CD4-positive, alpha-beta T cell treated with Interleukin-6 for 4 hours (primary cell): ENCODE results near the gene FRMD4A.
"Not testable (repeated sequence)": the region's sequence is repeated elsewhere in the genome, so short reads cannot be mapped to it uniquely, and the experiment has no call there.

Source experiments
- DNase-seq: peaks from one replicate; pipeline ENCODE4 v3.0.0-alpha.2; 2020; ENCODE audit warnings: mixed read lengths

FRMD4A gene

DNA sequence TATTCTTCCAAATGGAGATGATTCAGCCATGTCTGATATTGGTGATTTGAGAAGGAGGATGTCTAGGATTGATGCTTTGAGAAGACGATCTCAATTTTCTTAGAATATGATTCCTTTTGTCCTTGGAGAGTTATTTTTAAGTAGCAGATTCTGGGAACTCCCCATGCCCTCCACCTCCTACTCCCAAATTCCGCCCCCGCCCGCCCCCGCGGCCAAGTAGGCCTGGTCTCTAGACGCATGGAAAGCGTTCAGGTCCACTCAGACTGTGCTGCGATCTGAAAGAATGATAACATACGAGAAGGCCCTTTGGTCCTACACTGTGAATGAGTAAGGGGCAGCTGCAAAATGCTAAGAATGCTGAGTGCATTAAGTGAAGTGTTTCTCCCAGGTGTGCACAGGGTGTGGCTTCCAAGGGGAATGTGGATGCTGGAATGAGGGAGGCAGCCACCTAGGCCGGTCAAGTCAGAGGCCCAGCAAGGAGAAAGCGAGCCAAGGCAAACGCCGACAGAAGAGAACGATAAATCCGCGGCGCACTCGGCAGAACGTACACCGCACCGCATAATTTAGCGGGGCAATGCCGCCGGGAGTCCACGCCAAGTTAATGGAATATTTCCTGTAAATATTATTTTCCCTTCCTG is 601.7 kb downstream of the FRMD4A start:
- no peak for DNase-seq

DNA sequence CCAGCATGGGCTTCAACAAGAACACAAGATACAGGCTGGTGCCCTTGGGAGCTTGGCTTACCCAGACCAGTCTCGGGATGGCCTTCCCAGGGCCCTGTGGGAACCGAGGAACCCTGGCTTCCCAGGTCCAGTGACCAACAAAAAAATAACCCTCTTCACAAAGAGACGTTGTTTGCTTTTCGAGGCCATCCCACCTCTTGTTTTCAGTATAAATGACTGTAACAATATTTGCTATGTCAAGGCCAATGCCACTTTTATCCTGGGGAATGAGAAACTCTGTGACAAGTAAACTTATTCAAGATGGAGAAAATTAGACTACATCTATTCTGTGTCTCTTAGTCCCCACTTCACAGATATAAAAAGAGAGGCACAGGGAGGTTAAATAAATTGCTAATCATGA is 605.1 kb downstream of the FRMD4A start:
- no peak for DNase-seq

DNA sequence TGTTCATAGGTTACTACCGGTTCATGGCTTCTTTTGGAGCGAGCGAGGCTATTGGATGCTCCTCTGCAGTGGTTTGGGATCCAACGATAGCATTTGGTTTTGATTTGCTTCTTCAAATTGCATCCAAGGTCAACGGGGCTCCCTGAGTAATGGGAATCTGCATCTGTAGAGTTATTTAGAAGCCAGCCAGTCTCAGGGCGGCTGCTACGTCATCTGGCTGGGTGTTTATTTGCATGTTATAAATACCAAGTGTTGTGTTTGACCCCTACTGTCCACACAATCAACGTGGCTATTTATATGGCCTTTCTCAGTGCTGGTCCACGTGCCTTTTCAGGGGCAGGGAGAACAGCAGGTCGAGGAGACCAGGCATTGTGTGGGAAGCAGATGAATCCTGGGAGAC is 606.2 kb downstream of the FRMD4A start:
- no peak for DNase-seq

DNA sequence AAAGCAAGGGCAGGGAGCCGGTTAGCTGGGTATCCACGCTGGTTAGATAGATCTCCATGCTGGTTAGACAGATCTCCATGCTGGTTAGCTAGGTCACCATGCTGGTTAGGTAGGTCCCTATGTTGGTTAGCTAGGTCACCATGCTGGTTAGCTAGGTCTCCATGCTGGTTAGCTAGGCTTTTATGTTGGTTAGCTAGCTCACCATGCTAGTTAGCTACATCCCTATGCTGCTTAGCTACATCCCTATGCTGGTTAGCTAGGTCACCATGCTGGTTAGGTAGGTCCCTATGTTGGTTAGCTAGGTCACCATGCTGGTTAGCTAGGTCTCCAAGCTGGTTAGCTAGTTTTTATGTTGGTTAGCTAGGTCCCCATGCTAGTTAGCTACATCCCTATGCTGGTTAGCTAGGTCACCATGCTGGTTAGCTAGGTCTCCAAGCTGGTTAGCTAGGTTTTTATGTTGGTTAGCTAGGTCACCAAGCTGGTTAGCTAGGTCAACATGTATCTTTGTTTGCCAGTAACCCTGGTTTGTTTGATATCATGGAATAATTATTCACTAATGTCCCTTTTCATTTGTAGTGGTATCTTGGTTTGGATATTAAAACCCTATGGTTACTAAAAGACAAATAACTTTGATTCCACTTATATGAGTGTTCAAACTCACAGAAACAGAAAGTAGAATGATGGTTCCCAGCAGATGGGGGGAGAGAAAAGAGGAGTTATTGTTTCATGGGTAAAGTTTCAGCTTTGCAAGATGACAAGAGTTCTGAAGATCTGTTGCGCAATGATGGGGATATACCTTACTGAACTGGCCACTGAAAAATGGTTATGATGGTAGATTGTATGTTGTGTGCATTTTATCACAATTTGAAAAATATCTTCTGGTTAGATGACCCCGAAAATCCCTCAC is 607.7 kb downstream of the FRMD4A start:
- no peak for DNase-seq

DNA sequence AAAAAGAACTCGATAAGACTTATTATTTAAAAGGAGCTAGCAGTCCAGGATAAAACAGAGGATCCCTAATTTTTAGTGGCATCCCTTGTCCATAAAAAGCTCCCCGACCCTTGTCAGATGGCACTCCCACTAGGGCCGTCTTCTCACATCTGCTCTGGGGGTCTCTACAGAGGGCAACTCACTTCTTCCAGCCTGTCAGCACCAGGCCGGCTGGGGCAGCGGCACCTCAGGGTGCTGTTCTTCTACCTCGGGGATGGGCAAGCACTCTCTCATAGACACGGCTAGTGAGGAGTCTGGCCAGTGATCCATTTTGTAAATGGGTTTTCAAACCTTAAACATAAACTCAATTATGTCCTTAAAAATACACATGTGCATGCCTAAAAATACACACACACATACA is 609.2 kb downstream of the FRMD4A start:
- no peak for DNase-seq

DNA sequence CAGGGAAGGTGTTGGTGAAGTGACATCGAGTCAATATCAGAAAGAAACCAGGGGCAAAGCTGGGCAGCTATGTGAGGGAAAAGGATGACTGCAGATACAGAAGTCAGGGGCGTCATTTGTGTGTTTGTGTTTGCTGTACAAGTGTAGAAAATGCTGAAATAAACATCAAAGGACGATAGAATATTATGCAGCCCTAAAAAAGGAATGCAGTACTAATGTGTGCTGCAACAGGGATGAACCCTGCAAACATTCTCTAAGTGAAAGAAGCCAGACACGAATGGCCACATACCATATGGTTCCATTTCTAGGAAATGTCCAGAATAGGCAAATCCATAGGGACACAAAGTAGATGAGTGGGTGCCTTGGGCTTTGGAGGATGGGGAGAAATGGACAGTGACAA is 610.0 kb downstream of the FRMD4A start:
- no peak for DNase-seq

DNA sequence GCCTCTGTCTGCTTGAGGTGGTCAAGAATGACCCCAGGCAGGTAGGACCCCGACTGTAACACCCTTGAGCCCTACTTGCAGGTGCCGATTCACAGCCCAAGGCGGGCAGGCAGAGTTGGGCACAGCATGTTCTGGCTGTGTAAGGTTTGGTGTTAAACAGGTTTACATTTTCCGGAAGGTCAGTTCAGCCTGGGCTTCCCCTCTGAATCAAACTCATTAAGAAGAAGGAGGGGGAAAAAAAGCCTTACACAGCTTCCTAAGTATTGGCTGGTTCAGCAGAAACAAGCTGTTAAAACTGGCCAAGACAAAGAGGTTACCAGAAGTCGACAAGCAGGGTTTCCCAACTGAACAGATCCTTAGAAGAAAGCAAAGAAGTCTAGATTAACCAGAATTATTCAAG is 611.3 kb downstream of the FRMD4A start:
- DNase-seq: no peak

DNA sequence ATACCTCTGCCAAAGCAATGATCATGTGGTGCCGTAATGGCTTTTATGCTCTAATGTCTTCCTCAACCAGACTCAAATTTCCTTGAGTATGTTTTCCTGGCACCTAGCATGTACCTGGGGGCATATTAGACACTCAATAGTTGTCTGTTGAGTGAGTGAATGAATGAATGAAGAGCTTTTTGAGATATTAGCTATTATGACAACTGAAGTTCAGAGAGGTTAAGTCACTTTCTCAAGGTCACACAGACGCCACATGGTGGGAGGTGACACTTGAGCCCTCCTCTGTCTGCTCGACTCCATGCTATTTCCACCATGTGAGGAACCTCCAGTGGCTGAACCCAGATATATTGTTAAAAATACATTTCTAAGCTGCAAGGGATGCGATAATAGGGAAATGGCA is 611.9 kb downstream of the FRMD4A start:
- no peak for DNase-seq

DNA sequence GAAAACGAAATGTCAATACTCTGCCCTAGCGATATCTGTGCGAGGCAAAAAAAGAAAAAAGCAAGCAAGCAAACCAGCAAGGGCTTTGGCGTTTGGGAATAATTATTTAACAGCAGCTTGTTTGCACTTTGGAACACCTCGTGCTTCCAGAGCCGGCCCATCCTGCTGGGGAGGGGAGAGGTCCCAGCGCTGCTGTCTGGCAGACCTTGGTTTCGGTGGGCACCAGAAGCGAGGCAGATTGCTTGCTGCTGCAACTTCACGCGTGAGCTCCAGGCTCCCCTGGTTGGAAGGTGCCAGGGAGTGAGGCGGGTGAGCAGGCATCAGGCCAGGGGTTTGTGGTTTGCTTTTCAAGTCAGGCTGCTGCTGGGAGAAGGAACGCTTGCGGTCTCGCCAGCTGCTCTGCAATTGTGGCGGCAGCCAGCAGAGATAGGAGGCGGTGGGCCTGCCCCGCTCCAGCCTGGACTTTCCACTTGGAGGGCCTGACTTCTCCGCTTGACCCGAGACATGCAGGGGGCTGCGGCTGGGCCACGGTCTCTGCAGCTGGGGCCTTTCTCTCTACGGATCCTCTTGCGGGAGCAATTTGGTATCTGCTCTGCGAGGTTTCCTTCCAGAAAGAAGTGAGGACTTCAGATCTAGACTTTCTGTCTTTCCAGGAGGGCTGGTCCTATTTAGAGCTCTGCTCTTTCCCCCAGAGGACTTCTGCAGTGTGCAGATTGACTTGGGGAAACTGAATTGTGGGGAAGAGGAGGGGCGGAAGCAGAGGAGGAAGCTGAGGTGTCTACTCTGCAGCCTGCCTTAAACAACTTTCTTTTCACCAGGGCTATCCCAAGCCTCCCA is 612.6 kb downstream of the FRMD4A start:
- DNase-seq: peak; percentile 65

DNA sequence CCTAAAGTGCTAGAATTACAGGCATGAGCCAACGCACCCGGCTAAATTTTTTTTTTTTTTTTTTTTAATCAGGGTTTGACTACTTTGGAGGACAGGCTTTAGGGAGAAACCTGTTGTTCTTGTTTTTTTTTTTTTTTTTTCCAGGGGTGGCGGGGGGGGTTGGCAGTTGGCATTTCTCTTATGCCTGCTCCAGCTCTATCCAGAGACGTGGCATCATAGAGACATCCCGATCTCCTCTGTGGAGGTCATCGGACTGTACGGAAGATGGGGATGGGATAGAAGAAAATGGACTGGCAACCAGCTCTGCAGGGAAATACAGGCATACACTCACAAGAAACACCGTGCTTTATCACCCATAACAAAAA is 613.2 kb downstream of the FRMD4A start:
- DNase-seq: no peak

DNA sequence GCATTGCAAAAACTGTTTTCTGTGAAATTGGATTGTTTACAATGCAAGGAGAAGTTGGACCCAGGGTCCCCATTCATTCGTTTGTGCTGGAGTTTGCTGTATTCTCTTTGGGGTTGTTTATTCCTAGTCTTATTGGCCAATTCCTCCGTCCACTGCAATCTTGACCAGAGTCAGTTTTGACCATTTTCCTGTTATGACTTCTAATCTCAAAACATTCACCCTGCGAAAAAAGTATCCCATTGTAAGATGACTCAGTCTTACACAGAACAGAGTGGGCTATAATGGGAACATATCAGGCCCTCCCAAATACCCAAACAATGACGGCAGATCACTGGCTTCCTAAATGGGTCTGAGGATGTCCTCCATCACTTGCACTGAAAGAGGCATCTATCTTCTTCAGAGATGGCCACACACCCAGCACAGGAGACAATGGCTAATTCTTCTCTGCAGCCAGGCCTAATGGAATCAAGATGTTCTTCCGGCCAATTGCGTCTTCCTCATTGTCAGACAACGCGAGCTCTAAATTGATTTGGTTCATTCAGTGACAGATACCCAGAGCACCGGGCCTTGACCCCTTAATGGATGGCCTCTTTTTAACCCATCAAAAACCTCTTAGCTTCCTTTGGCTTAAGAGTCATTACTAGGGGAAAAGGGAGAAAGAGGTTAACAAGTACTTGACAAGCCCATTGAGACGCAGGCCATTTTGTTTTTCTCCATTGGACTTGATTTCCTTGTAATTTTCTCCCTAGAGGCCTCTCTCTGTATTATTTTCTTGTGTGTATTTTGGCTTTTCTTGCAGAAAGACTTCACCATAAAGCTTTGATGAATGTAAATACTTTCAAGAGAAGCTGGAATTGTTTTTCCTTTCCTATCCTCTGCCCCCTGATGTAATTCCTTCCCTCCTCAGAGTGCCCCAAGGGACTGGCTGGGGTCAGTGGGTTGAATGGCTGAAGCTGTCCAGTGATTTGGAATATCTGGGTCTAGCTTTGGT is 614.3 kb downstream of the FRMD4A start:
- DNase-seq: no peak

DNA sequence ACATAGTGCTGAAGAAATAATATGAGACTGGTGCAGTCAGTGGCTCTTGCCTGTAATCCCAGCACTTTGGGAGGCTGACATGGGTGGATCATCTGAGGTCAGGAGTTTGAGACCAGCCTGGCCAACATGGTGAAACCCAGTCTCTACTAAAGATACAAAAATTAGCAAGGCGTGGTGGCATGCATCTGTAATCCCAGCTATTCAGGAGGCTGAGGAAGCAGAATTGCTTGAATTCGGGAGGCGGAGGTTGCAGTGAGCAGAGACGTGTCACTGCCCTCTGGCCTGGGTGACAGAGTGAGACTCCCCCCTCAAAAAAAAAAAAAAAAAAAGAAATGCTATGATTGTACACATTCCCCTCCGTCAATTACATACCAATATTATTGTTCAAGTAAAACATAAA is 615.1 kb downstream of the FRMD4A start:
- DNase-seq: not testable (repeated sequence)

DNA sequence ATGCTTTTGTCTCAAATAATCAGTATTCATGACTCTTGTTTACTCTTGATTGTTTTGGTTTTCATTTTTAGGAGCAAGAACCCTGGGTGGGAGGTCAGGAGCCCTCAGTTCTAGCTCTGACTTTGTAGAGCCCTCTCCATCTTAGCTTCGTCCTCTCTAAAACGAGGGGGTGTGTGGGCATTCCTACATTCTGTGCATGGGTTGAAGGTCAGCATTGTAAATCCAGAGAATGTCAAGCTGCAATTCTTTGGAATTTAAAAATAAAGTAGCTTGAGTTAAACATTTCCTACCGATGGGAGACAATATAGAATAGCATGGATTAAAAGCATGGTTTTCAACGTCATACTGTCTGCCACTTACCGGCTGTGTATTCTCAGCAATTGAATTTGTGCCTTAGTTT is 615.6 kb downstream of the FRMD4A start:
- no peak for DNase-seq

DNA sequence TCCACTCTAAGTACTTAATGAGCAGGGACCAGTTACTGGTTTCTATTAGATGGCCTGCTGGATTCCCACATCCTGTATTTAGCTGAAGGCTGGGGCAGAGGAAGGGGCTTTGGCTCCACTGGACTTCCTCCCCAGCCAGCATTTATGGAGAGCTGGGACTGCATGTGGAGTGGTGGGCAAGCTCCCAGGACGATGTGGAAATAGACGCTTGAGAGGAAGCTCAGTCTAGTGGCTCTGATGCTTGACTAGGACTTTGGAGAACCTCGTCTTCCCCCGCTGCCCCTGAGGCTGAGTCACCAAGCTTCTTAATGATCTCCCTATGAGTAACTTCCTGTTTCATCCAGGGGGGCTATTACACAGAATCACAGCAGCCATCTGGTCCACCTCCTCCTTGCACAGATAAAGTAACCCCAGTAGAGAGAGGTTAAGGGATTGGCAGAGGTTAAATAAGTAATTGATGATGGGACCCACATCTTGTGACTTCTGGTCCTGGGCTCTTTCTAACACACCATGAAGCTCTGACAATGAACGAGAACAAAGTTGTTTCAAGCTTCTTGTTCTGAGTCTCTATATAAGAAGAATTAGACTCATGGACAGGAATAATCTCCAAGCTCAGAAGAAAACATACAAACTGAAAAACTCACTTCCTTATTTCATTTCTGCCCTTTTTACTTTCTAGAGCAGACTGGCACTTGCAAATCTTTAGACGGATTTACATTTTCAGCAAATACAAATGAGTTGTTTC is 617.7 kb downstream of the FRMD4A start:
- peak; percentile 14 for DNase-seq

DNA sequence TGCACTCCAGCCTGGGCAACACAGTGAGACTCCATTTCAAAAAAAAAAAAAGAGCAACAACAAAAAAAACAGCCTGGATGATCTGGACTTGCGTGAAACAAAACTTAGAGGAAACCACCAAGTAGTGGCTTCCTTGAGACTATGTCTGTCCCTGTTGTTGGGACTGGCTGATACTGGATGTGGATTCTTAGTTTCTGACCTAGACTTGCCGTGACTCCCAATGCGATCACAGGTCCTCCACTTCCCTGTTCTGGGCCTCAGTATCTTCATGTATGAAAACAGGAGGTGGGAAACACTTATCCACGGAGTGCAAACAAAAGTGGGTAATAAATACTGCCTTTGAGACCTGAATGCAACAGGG is 618.3 kb downstream of the FRMD4A start:
- DNase-seq: no peak

DNA sequence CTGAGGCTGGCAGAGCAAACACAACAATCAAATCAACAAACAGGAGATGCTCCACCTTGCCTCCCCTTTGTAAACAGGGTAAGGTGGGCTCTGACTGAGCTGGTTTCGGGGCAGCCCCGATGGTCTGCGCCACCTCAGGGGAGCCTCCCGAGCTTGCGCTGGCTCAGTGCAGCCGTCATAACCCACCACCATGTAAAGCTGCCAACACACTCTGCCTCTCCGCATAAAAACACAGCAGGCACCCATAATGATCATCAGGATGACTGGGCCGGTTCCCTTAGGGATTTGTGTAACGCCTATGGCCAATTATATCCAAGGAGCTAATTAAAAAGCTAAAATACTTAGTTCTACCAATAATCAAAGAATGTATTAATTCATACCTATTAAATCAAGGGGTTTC is 619.4 kb downstream of the FRMD4A start:
- no peak for DNase-seq

DNA sequence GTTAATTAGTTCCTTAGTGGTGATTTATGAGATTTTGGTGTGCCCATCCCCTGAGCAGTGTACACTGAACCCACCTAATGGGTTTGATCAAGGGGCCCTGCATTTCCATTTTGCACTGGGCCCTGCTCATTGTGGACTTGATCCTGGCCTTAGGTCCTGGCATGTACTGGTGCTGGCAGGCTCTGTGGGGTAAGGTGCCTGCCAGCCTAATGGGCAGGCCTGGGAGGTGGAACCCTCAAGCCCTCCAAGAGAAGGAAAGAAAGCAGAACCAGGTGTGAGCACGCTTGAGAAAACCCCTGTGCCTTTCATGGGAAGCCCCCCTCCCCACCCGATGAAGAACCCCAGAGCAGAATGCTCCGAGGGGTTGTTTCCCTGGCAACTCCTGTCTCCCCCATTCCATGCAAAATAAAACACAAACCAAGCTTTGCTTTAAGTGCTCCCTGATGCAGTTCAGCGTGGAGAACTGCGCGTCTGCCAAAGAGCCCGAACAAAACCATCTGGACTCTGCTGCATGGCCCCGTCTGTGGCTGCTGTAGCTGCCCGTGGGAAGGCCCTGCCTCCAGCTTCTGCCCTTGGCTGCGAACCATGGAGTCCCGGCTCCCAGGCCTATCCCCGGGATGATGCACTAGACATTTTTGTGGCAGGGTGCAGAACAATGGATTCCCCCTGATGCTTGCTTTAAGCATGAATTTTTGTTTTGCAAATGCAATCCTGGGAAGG is 620.6 kb downstream of the FRMD4A start:
- no peak for DNase-seq

DNA sequence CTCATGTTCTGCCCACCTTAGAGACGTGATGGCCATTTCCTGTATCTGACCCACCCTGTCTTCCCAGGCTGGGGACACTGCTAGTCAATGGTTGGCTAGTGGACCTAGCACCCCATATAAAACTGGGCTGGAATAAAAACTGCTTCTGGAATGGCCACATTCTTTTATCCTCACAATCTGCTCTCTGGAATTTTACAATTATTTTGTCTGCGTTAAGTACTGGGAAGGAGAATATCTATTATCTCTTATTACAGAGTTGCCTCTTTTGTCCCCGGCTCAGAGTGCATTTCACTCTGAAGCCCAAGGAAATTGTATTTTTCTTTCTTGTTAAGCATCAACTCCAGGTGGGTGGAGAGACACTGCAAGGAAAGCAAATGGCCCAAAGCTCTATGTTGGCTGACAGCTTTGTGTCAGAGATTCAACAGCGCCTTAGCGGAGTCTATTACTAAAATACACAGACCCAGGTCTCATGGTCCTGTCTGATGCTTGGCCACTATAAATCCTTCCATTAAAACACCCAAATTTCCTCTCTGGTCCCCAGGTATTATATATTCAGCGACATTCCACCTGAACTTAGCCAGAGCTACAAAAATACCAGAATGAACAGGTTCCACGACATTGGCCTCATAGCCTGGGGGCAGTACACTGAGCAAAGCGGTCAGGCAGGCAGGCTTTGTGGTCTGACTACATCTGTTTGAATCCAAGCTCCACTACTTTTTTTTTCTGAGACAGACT is 622.3 kb downstream of the FRMD4A start:
- DNase-seq: no peak

DNA sequence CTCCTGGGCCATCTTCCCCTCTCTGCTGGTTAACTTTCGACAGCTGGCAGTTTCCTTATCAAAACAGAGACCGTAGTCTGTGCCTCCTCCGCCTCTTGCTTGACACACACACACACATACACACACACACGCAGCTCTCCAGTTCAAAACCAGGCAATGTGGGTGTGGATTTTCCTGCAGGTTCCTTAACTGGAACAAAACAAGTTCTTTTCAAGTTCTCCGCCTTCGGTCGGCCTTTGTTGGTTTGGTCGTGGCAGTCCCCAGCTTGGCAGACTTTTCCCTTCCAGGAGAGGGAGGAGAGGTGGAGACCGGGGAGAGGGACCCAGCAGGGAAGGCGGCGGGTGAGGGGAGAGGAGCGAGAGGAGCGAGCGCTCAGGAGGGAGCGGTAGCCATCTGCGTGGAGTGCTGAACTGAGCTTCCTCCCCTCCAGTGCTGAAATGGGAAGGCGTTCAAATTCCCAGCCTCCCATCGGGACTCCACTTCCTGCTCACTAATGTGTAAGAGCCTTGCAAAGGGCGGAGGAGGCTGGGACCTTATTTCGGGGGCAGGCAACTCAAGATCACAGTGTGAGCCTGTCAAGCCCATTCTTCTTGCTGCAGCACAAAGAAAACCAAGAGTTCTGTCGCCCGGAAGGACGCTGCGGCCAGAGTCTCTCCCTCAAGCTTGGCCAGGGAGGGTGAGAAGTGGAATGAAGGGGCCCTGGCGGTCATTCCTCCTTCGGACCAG is 623.4 kb downstream of the FRMD4A start:
- peak; percentile 8 for DNase-seq

DNA sequence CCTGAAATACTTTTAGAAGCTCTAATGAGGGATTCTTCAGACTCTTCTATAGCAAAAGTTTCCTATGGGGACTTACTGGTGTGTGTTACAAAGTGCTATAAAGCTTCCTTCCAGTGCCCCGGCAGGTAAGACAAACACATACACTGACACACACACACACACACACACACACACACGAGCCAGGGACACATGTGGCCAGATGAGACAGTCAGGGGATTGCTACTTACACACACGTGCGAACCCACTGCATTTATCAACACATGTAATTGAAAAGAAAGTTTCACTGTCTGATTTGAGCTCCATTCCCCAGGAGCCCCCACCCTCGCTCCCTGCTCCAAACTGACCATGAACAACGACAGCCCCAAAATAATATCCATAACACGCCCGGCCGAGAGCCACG is 624.1 kb downstream of the FRMD4A start:
- DNase-seq: no peak
